Hepatocyte (in vitro differentiated cells): Measurements from ENCODE around the gene GPBAR1. TPM values are rescaled to one million over a fixed set of nuclear protein-coding genes. Genes with fewer than 3 reads are reported as not detected.

Source experiments
- DNase-seq: peaks from one replicate; pipeline ENCODE4 v3.0.0-alpha.2; 2016; ENCODE audit warnings: low spot score
- H2AFZ ChIP-seq: fragments of 200-600 bp; sonication (generic); 2 replicates; pipeline ENCODE4 v1.6.0; 2016; ENCODE audit warnings: antibody characterized with exemption, mild to moderate bottlenecking
- H3K27ac ChIP-seq: fragments of 200-600 bp; sonication (generic); 2 replicates; pipeline ENCODE4 v1.5.1; 2016; ENCODE audit warnings: mild to moderate bottlenecking
- H3K27me3 ChIP-seq: fragments of 200-600 bp; sonication (generic); 2 replicates; pipeline ENCODE4 v1.6.1; 2016
- H3K36me3 ChIP-seq: fragments of 200-600 bp; sonication (generic); replicated peaks from 2 replicates; pipeline ENCODE4 v1.5.1; 2016; ENCODE audit warnings: low read depth; ENCODE audit not compliant: insufficient read depth
- H3K4me1 ChIP-seq: fragments of 200-600 bp; sonication (generic); 2 replicates; pipeline ENCODE4 v1.5.1; 2016; ENCODE audit warnings: mild to moderate bottlenecking, moderate library complexity; ENCODE audit not compliant: insufficient read depth
- H3K4me2 ChIP-seq: fragments of 200-600 bp; sonication (generic); 2 replicates; pipeline ENCODE4 v1.6.0; 2016
- H3K4me3 ChIP-seq: fragments of 200-600 bp; sonication (generic); 2 replicates; pipeline ENCODE4 v1.5.1; 2016; ENCODE audit warnings: mild to moderate bottlenecking
- H3K79me2 ChIP-seq: fragments of 200-600 bp; sonication (generic); 2 replicates; pipeline ENCODE4 v1.6.0; 2017; ENCODE audit warnings: mild to moderate bottlenecking
- H3K9me2 ChIP-seq: fragments of 200-600 bp; sonication (generic); replicated peaks from 2 replicates; pipeline ENCODE4 v1.6.0; 2017; ENCODE audit warnings: mild to moderate bottlenecking; ENCODE audit not compliant: insufficient read depth
- H3K9me3 ChIP-seq: fragments of 200-600 bp; sonication (generic); 2 replicates; pipeline ENCODE4 v1.5.1; 2016; ENCODE audit warnings: low read depth, mild to moderate bottlenecking
- H4K20me1 ChIP-seq: fragments of 200-600 bp; sonication (generic); 2 replicates; pipeline ENCODE4 v1.6.0; 2016; ENCODE audit warnings: mild to moderate bottlenecking; ENCODE audit not compliant: insufficient read depth, poor library complexity, severe bottlenecking
- CTCF ChIP-seq: fragments of 200-600 bp; sonication (generic); IDR thresholded peaks from 2 replicates; pipeline ENCODE4 v1.5.1; 2016; ENCODE audit warnings: antibody characterized with exemption, mild to moderate bottlenecking; ENCODE audit not compliant: poor library complexity
- EZH2 ChIP-seq: fragments of 200-600 bp; sonication (generic); IDR thresholded peaks from 2 replicates; pipeline ENCODE4 v1.6.1; 2016; ENCODE audit warnings: antibody characterized with exemption, mild to moderate bottlenecking, borderline replicate concordance
- EZH2phosphoT487 ChIP-seq: fragments of 200-600 bp; sonication (generic); IDR thresholded peaks from one replicate; pipeline ENCODE4 v1.6.1; 2018; ENCODE audit warnings: antibody characterized with exemption, mild to moderate bottlenecking, low read depth, moderate library complexity; ENCODE audit not compliant: unreplicated experiment, severe bottlenecking
- WGBS: methylation state at CpG from one replicate; pipeline ENCODE4 v1.1.6; 2016; ENCODE audit warnings: low lambda C conversion rate; ENCODE audit errors: missing lambda C conversion rate; 5-methylcytosine and 5-hydroxymethylcytosine counted together
- polyA plus RNA-seq: library from polyadenylated mRNA; unstranded; fragments of >200 nt; fragmentation: Nextera tagmentation; extraction: Ambion mirVana; gene quantifications from 2 replicates; pipeline ENCODE4 v1.2.1, GENCODE V29; 2016
- total RNA-seq: library from RNA; depleted of rRNA; stranded (reverse); fragments of >200 nt; gene quantifications from 2 replicates; pipeline ENCODE4 v1.2.3, GENCODE V29; 2014

Gene GPBAR1
- total and polyA plus RNA-seq, 2 experiments from 2014 or later, result 6.1 to 23.4 TPM

DNA sequence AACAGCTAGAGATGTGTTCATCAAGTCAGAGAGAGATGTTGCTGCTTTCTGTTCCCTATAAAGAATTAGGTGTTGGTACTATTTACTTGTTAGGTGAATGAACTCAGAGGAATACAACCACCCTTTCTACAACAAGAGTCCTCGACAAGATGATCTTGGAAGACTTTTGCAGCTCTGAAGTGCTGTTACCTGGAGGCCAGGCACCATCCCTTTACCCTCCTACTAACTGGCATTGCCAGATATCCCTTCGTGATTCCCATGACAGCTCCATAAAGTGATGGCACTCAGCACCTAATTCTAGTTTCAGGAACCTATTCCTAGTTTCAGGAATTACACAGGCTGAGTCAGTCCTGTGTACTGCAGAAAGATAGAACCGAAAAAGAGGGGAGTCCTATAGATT is 33.9 kb upstream of the GPBAR1 start:
- peaks cover 36% of the 10 kb centered on the region for H3K4me1 ChIP-seq

DNA sequence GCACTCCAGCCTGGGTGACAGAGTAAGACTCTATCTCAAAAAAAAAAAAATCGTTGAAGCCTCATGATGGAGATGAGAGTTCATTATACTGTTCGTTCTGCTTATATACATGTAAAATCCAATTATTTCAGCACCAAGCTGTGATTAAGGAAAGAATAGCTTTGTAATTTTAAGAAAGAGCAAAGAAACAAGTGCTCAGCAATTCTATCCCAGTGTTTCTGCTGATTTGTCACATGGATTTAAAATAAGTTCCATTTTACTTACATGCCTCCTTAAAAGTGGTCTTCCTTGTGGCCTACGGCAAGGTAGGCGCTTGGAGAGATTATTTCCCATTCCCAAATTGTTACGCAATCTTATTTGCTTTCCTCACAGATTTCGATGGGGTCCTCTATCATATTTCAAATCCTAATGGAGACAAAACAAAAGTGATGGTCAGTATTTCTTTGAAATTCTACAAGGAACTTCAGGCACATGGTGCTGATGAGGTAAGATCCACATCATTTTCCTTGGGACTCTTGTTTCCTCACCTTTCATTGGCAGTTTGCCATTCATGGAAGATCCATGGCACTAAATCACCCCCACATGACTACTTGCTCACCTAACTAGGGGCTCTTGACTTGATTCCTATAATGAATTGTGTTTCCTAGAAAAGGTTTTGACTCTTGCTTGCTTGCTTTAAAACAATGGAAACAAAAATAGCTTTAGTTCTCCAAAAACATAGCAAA is 32.3 kb upstream of the GPBAR1 start:
- Histone ChIP-seq H2AFZ (no peak overlapping the region), H3K9me2 (no peaks in the 10 kb centered on the region), H3K4me1 (peaks cover 32% of the 10 kb centered on the region), H3K36me3 (no peaks in the 10 kb centered on the region), H3K9me3 (no peaks in the 10 kb centered on the region), H4K20me1 (peaks cover 21% of the 10 kb centered on the region), H3K27me3 (no peaks in the 10 kb centered on the region), H3K4me3 (no peak overlapping the region), H3K79me2 (peaks cover 67% of the 10 kb centered on the region), H3K4me2 (no peak overlapping the region), H3K27ac (peak overlapping the region; percentile 82)
- no peak for DNase-seq
- TF ChIP-seq EZH2 (no peak), CTCF (no peak), EZH2phosphoT487 (no peak)
- 90% methylated on average over 6 of the region's 6 CpGs for WGBS

More for the DNA sequence above, 33.9 kb upstream of the GPBAR1 start:
- no peak overlapping the region for H2AFZ ChIP-seq
- H3K36me3 ChIP-seq, result no peaks in the 10 kb centered on the region
- H3K27ac ChIP-seq, result no peak overlapping the region
- 94% methylated on average over 3 of the region's 3 CpGs for whole genome bisulfite sequencing
- no peaks in the 10 kb centered on the region for H3K9me3 ChIP-seq
- peaks cover 37% of the 10 kb centered on the region for H4K20me1 ChIP-seq
- TF ChIP-seq CTCF (no peak), EZH2phosphoT487 (no peak), EZH2 (no peak)
- H3K4me2 ChIP-seq, result no peak overlapping the region
- H3K9me2 ChIP-seq, result no peaks in the 10 kb centered on the region
- H3K27me3 ChIP-seq, result no peaks in the 10 kb centered on the region
- H3K79me2 ChIP-seq, result peaks cover 69% of the 10 kb centered on the region
- DNase-seq, result no peak
- no peak overlapping the region for H3K4me3 ChIP-seq

DNA sequence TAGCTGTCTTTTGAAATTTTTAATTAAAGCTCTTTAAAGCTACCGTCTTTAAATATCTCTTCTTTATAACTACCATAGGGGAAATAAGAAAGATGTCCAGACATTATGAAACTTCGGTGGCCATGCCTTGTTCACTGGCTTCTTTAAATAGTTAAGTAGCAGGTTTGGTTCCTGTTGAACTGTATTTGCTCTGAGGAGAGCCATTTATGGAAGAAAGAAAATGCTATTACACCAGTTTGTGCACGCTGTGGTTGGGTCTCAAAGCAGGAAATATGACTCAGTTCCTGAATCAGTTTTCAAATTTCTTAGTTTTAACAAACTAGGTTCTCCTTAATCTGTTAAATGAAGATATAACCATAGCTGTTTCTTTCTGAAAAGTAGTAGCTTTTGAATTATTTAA is 31.6 kb upstream of the GPBAR1 start:
- Histone ChIP-seq H3K9me2 (no peaks in the 10 kb centered on the region), H4K20me1 (peaks cover 14% of the 10 kb centered on the region), H2AFZ (no peak overlapping the region), H3K4me3 (no peak overlapping the region), H3K4me2 (peak overlapping the region; percentile 7), H3K27me3 (no peaks in the 10 kb centered on the region), H3K27ac (peak overlapping the region; percentile 82), H3K79me2 (peaks cover 61% of the 10 kb centered on the region), H3K9me3 (no peaks in the 10 kb centered on the region), H3K4me1 (peaks cover 32% of the 10 kb centered on the region), H3K36me3 (no peaks in the 10 kb centered on the region)
- no peak for DNase-seq
- TF ChIP-seq EZH2 (no peak), EZH2phosphoT487 (no peak)
- 51% methylated on average over 3 of the region's 3 CpGs for WGBS

- Histone ChIP-seq H3K36me3 (peaks cover 2% of the 10 kb centered on the region), H3K9me3 (no peaks in the 10 kb centered on the region), H4K20me1 (peaks cover 8% of the 10 kb centered on the region), H2AFZ (no peak overlapping the region), H3K9me2 (no peaks in the 10 kb centered on the region), H3K4me1 (peaks cover 28% of the 10 kb centered on the region), H3K27ac (peak overlapping the region; percentile 82), H3K4me2 (peak overlapping the region; percentile 7), H3K27me3 (no peaks in the 10 kb centered on the region), H3K4me3 (no peak overlapping the region), H3K79me2 (peaks cover 55% of the 10 kb centered on the region)
- TF ChIP-seq EZH2 (no peak), EZH2phosphoT487 (no peak), CTCF (no peak)
- WGBS, result 82% methylated on average over 4 of the region's 4 CpGs
- no peak for DNase-seq
These were observed 31.0 kb upstream of the GPBAR1 start for GRCh38 chr2:218229851-218230250.
